WI38 (cell line): ENCODE data around the gene C1orf94.

Experiments used
- H3K4me3 ChIP-seq: 2 replicates; pipeline ENCODE4 v1.5.1; 2011; ENCODE audit warnings: low read depth, mild to moderate bottlenecking, control low read depth, low read length
- CTCF ChIP-seq: IDR thresholded peaks from 2 replicates; pipeline ENCODE4 v1.5.1; 2012; ENCODE audit warnings: low read depth, mild to moderate bottlenecking, control low read depth, low read length

C1orf94 gene

GRCh38 chr1:34262023-34262853 lies 85.5 kb downstream of the C1orf94 start:
- TF ChIP-seq CTCF = no peak
- no peak overlapping the region for H3K4me3 ChIP-seq

- TF ChIP-seq CTCF = no peak
- H3K4me3 ChIP-seq = no peak overlapping the region
Observed at GRCh38 chr1:34262921-34263320, 86.2 kb downstream of the C1orf94 start.

- TF ChIP-seq CTCF = no peak
- H3K4me3 ChIP-seq = no peak overlapping the region
Observed at GRCh38 chr1:34263406-34263805, 86.7 kb downstream of the C1orf94 start.

- TF ChIP-seq CTCF = no peak
- H3K4me3 ChIP-seq = no peak overlapping the region
Observed at GRCh38 chr1:34265396-34265795, 88.7 kb downstream of the C1orf94 start.

- no peak overlapping the region for H3K4me3 ChIP-seq
- no peak for TF ChIP-seq CTCF
Observed at GRCh38 chr1:34266127-34266951, 89.6 kb downstream of the C1orf94 start.

GRCh38 chr1:34267326-34267725 lies 90.6 kb downstream of the C1orf94 start:
- no peak overlapping the region for H3K4me3 ChIP-seq
- no peak for TF ChIP-seq CTCF
